Measurements from ENCODE around the gene CD3D. TPM values are rescaled to one million over a fixed set of nuclear protein-coding genes. Genes with fewer than 3 reads are reported as not detected.

Gene CD3D
- total and polyA plus RNA-seq, 12 donors: 0.44 to 8.0 (median 2.2) TPM

DNA sequence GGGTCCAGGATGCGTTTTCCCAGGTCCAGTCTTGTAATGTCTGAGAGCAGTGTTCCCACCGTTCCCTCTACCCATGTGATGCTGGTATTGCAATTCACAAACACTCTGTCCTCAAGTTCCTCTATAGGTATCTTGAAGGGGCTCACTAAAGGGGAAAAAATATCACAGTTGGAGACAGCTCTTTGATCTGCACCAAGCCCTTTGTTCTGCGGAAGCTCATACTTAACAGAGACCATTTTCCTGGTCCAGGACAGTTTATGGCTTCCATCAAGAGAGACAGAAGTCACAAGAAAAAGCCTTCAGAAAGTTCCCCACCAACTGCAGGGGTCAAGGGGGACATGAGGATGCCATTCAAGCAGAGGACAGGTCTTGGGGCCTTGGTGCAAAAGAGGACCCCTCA lies 2.1 kb downstream of the CD3D start:
- H3K4me1 ChIP-seq (replicated peaks in 1 of 2): no peaks in the 10 kb centered on the region
- H3K27me3 ChIP-seq: no peaks in the 10 kb centered on the region
- no peaks in the 10 kb centered on the region for H3K9me3 ChIP-seq (replicated peaks in 1 of 3)
- intact Hi-C loops (cut with DNase I): no loop called here
- H3K4me3 ChIP-seq: no peak overlapping the region
- H3K27ac ChIP-seq: no peak overlapping the region
- no peaks in the 10 kb centered on the region for H3K36me3 ChIP-seq (replicated peaks in 1 of 2)
- no peak for DNase-seq
- TF ChIP-seq CTCF (IDR thresholded peaks at IDR 0.05) (no peak), POLR2A (IDR thresholded peaks at IDR 0.05) (no peak)
- 77 to 83% (median 81%) methylated on average over 3 of the region's 3 CpGs for WGBS, 4 donors

DNA sequence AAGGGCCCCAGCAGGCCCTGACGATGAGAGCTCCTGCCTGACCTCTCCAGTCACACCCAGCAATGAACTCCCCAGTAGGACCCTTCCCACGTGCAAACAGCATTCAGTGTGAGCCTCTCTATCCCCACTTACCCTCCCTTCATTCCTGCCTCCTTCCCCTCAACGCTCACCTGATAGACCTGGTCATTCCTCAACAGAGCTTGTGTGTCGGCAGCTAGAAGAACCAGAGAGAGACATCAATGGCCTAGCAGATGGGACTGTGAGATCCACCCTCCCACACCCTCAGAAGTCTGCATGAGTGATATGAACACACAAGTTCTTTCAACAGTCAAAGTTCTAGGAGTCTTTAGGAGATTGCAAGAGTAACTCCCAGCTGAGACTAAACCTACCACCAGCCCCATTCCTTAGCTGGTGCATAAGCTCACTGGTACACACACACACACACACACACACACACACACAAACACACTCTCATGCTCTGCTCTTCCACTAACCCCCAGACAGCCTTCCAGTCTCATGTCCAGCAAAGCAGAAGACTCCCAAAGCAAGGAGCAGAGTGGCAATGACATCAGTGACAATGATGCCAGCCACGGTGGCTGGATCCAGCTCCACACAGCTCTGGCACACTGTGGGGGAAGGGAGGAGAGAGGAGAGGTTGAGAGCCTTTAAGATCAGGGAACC lies 3.1 kb downstream of the CD3D start:
- DNase-seq: no peak
- no peaks in the 10 kb centered on the region for H3K9me3 ChIP-seq (replicated peaks in 1 of 3)
- no peaks in the 10 kb centered on the region for H3K4me1 ChIP-seq (replicated peaks in 1 of 2)
- no peak overlapping the region for H3K27ac ChIP-seq
- H3K27me3 ChIP-seq: no peaks in the 10 kb centered on the region
- intact Hi-C loops (cut with DNase I): no loop called here
- no peak overlapping the region for H3K4me3 ChIP-seq
- TF ChIP-seq POLR2A (IDR thresholded peaks at IDR 0.05) (no peak), CTCF (IDR thresholded peaks at IDR 0.05) (no peak)
- WGBS, 4 donors: 65 to 75% (median 71%) methylated on average over 5 of the region's 5 CpGs
- H3K36me3 ChIP-seq (replicated peaks in 1 of 2): no peaks in the 10 kb centered on the region

- Histone ChIP-seq H3K4me1 (replicated peaks in 1 of 2) (no peaks in the 10 kb centered on the region), H3K27ac (no peak overlapping the region)
- DNase-seq: peak in 1 of 7 donors; percentile 25
Measured at GRCh38 chr11:118338637-118339061, 3.9 kb downstream of the CD3D start.

GRCh38 chr11:118334745-118335144 lies 7.8 kb downstream of the CD3D start:
- DNase-seq: no peak
- Histone ChIP-seq H3K4me3 (no peak overlapping the region), H3K9me3 (replicated peaks in 1 of 3) (no peaks in the 10 kb centered on the region), H3K4me1 (replicated peaks in 1 of 2) (no peaks in the 10 kb centered on the region), H3K27ac (no peak overlapping the region), H3K36me3 (replicated peaks in 1 of 2) (no peaks in the 10 kb centered on the region), H3K27me3 (no peaks in the 10 kb centered on the region)
- intact Hi-C loops (cut with DNase I): no loop called here
- WGBS, 4 donors: 54 to 91% (median 79%) methylated on average over 1 of the region's 1 CpG
- TF ChIP-seq CTCF (IDR thresholded peaks at IDR 0.05): no peak

More at GRCh38 chr11:118338637-118339061, 3.9 kb downstream of the CD3D start:
- Histone ChIP-seq H3K36me3 (replicated peaks in 1 of 2) (no peaks in the 10 kb centered on the region), H3K4me3 (no peak overlapping the region), H3K27me3 (no peaks in the 10 kb centered on the region), H3K9me3 (replicated peaks in 1 of 3) (no peaks in the 10 kb centered on the region)
- intact Hi-C loops (cut with DNase I): no loop called here
- TF ChIP-seq CTCF (IDR thresholded peaks at IDR 0.05): no peak
- no peak for TF ChIP-seq POLR2A (IDR thresholded peaks at IDR 0.05)
- 46 to 71% (median 57%) methylated on average over 7 of the region's 7 CpGs for WGBS, 4 donors
